HEK293T (cell line): ENCODE measurements around the gene PTPN4.

Experiments
- BHLHE40 ChIP-seq: fragments of 450-650 bp; IDR thresholded peaks from 2 replicates; pipeline ENCODE4 v1.6.1; 2016; ENCODE audit warnings: mild to moderate bottlenecking, moderate library complexity, borderline replicate concordance
- CTBP1 ChIP-seq: fragments of 450-650 bp; IDR thresholded peaks from 2 replicates; pipeline ENCODE4 v1.6.1; 2016; ENCODE audit warnings: borderline replicate concordance
- FOXA1 ChIP-seq: fragments of 450-650 bp; IDR thresholded peaks from 2 replicates; pipeline ENCODE4 v1.6.1; 2016; ENCODE audit warnings: mild to moderate bottlenecking
- FOXK2 ChIP-seq: fragments of 450-650 bp; IDR thresholded peaks from 2 replicates; pipeline ENCODE4 v1.6.1; 2016; ENCODE audit warnings: mild to moderate bottlenecking
- FOXM1 ChIP-seq: fragments of 450-650 bp; IDR thresholded peaks from 2 replicates; pipeline ENCODE4 v1.6.1; 2017; ENCODE audit warnings: mild to moderate bottlenecking, borderline replicate concordance
- LEF1 ChIP-seq: fragments of 450-650 bp; IDR thresholded peaks from 2 replicates; pipeline ENCODE4 v1.6.1; 2017; ENCODE audit warnings: mild to moderate bottlenecking, borderline replicate concordance
- NFRKB ChIP-seq: fragments of 450-650 bp; IDR thresholded peaks from 2 replicates; pipeline ENCODE4 v1.6.1; 2016; ENCODE audit warnings: mild to moderate bottlenecking, moderate library complexity
- SP1 ChIP-seq: fragments of 450-650 bp; IDR thresholded peaks from 2 replicates; pipeline ENCODE4 v1.6.1; 2017
- SUZ12 ChIP-seq: fragments of 450-650 bp; IDR thresholded peaks from 2 replicates; pipeline ENCODE4 v1.6.1; 2016; ENCODE audit warnings: mild to moderate bottlenecking
- TARDBP ChIP-seq: fragments of 450-650 bp; IDR thresholded peaks from 2 replicates; pipeline ENCODE4 v1.6.1; 2016
- ZNF384 ChIP-seq: fragments of 450-650 bp; IDR thresholded peaks from 2 replicates; pipeline ENCODE4 v1.6.1; 2016
- TF ChIP-seq, protein P1 (sequence below): fragments of 450-650 bp; IDR thresholded peaks from 2 replicates; pipeline ENCODE4 v1.6.1; 2016

DNA sequence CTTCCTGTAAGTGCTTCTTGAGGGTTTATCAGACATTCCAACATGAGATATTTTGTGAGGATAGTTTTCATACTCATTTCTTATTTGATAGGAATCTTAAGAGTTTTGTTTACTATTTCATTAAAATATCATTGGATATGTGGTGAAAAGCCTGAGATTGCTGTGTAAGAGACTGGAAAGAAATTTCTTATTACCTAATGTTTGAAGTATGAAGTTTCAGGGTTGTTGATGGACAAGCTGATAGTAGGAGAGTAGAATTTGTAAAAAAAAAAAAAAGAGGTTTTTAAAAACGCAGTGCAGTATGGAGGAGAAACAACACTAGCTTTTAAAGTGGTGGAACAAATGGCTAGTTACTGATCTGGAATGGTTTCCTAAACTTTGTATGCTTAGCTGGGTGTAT lies 260.8 kb downstream of the PTPN4 start:
- TF ChIP-seq FOXK2, result no peak
- TF ChIP-seq FOXM1, result no peak
- TF ChIP-seq FOXA1, result no peak
- TF ChIP-seq SUZ12, result no peak
- TF ChIP-seq BHLHE40, result no peak
- TF ChIP-seq ZNF384, result no peak
- no peak for TF ChIP-seq SP1
- no peak for TF ChIP-seq LEF1
- no peak for TF ChIP-seq NFRKB
- no peak for TF ChIP-seq CTBP1
- no peak for TF ChIP-seq TARDBP
- TF ChIP-seq, protein P1, sequence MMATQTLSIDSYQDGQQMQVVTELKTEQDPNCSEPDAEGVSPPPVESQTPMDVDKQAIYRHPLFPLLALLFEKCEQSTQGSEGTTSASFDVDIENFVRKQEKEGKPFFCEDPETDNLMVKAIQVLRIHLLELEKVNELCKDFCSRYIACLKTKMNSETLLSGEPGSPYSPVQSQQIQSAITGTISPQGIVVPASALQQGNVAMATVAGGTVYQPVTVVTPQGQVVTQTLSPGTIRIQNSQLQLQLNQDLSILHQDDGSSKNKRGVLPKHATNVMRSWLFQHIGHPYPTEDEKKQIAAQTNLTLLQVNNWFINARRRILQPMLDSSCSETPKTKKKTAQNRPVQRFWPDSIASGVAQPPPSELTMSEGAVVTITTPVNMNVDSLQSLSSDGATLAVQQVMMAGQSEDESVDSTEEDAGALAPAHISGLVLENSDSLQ, result no peak
